ENCODE data around the gene ANKLE2. TPM values are rescaled to one million over a fixed set of nuclear protein-coding genes. Genes with fewer than 3 reads are reported as not detected.

Gene ANKLE2
- total RNA-seq, 2 donors from 2014 or later, result 33.7 to 41.8 TPM

GRCh38 chr12:132723764-132724140, 37.9 kb downstream of the ANKLE2 start:
- Histone ChIP-seq H3K4me3 (no peak overlapping the region), H3K9ac (ENCODE audit: low read depth in 2 of 2, low read length in 2 of 2) (no peak overlapping the region), H3K36me3 (peaks cover 5% of the 10 kb centered on the region), H3K27ac (no peak overlapping the region), H3K9me3 (no peaks in the 10 kb centered on the region), H3K4me1 (no peaks in the 10 kb centered on the region), H3K27me3 (no peaks in the 10 kb centered on the region)
- TF ChIP-seq CTCF (IDR thresholded peaks at IDR 0.05), result no peak
- intact Hi-C loops (cut with DNase I), result no loop called here
- no peak for DNase-seq

GRCh38 chr12:132723015-132723763, 38.4 kb downstream of the ANKLE2 start:
- Histone ChIP-seq H3K4me1 (no peaks in the 10 kb centered on the region), H3K27ac (no peak overlapping the region), H3K36me3 (peaks cover 5% of the 10 kb centered on the region), H3K27me3 (no peaks in the 10 kb centered on the region), H3K9me3 (no peaks in the 10 kb centered on the region), H3K4me3 (no peak overlapping the region), H3K9ac (ENCODE audit: low read depth in 2 of 2, low read length in 2 of 2) (no peak overlapping the region)
- intact Hi-C loops (cut with DNase I), result no loop called here
- no peak for TF ChIP-seq CTCF (IDR thresholded peaks at IDR 0.05)
- DNase-seq, result no peak

GRCh38 chr12:132720606-132721345, 40.9 kb downstream of the ANKLE2 start:
- peaks cover 10% of the 10 kb centered on the region for H3K36me3 ChIP-seq
- intact Hi-C loops (cut with DNase I), result no loop called here
- no peaks in the 10 kb centered on the region for H3K27me3 ChIP-seq

GRCh38 chr12:132719954-132720324, 41.7 kb downstream of the ANKLE2 start:
- no peak overlapping the region for H3K4me3 ChIP-seq
- no peak for TF ChIP-seq CTCF (IDR thresholded peaks at IDR 0.05)
- intact Hi-C loops (cut with DNase I), result no loop called here
- H3K36me3 ChIP-seq, result peaks cover 10% of the 10 kb centered on the region
- no peaks in the 10 kb centered on the region for H3K27me3 ChIP-seq
- H3K4me1 ChIP-seq, result no peaks in the 10 kb centered on the region
- H3K9me3 ChIP-seq, result no peaks in the 10 kb centered on the region
- H3K27ac ChIP-seq, result no peak overlapping the region
- H3K9ac ChIP-seq (ENCODE audit: low read depth in 2 of 2, low read length in 2 of 2), result no peak overlapping the region
- no peak for DNase-seq

More at GRCh38 chr12:132720606-132721345, 40.9 kb downstream of the ANKLE2 start:
- no peak for TF ChIP-seq CTCF (IDR thresholded peaks at IDR 0.05)
- Histone ChIP-seq H3K9ac (ENCODE audit: low read depth in 2 of 2, low read length in 2 of 2) (no peak overlapping the region), H3K4me3 (no peak overlapping the region), H3K27ac (no peak overlapping the region), H3K4me1 (no peaks in the 10 kb centered on the region), H3K9me3 (no peaks in the 10 kb centered on the region)
- DNase-seq, result no peak

- H3K36me3 ChIP-seq, result peaks cover 10% of the 10 kb centered on the region
- no peak overlapping the region for H3K27ac ChIP-seq
- H3K27me3 ChIP-seq, result no peaks in the 10 kb centered on the region
- no peak for DNase-seq
- no peaks in the 10 kb centered on the region for H3K9me3 ChIP-seq
- TF ChIP-seq CTCF (IDR thresholded peaks at IDR 0.05), result no peak
- H3K4me3 ChIP-seq, result no peak overlapping the region
- H3K9ac ChIP-seq (ENCODE audit: low read depth in 2 of 2, low read length in 2 of 2), result no peak overlapping the region
- intact Hi-C loops (cut with DNase I), result no loop called here
- H3K4me1 ChIP-seq, result no peaks in the 10 kb centered on the region
Measured at GRCh38 chr12:132719141-132719953, 42.3 kb downstream of the ANKLE2 start.

Measured in colonic mucosa (tissue), 4 donors.